ENCODE data around the gene SAPCD2. TPM values are rescaled to one million over a fixed set of nuclear protein-coding genes. Genes with fewer than 3 reads are reported as not detected.

The SAPCD2 gene
- polyA plus RNA-seq, 1 donor (not counting 4 experiments of a cell fraction or from before 2014, with no cell fraction given) = 1.6 TPM

- Histone ChIP-seq H3K9ac (ENCODE audit: control insufficient read depth, extremely low read depth, insufficient read depth, low read length) (no peak overlapping the region), H3K36me3 (ENCODE audit: control insufficient read depth in 2 of 2, extremely low read depth in 1 of 2, insufficient read depth in 2 of 2, low read length in 2 of 2) (peaks cover 0 to 4% of the 10 kb centered on the region in 2 experiments), H3K9me3 (ENCODE audit: control insufficient read depth, low read depth, low read length) (no peaks in the 10 kb centered on the region), H3K79me2 (ENCODE audit: control insufficient read depth, insufficient read depth, low read length) (peaks cover 2% of the 10 kb centered on the region), H3K4me1 (ENCODE audit: control insufficient read depth, extremely low read depth, insufficient read depth, low read length) (peaks cover 8% of the 10 kb centered on the region), H4K20me1 (ENCODE audit: control insufficient read depth, extremely low read depth, insufficient read depth, low read length) (peaks cover 4% of the 10 kb centered on the region), H3K27me3 (ENCODE audit: control insufficient read depth, extremely low read depth, insufficient read depth, low read length) (peaks cover 11% of the 10 kb centered on the region), H3K4me2 (ENCODE audit: control insufficient read depth, extremely low read depth, insufficient read depth, low read depth, low read length) (no peak overlapping the region), H3K4me3 (ENCODE audit: control insufficient read depth in 2 of 3, extremely low read depth in 1 of 3, insufficient read depth in 2 of 3, low read depth in 1 of 3, low read length in 3 of 3) (no peak overlapping the region), H2AFZ (ENCODE audit: control insufficient read depth, low read length) (no peak overlapping the region), H3K27ac (ENCODE audit: control insufficient read depth, insufficient read depth, low read length) (no peak overlapping the region), H3K9me1 (ENCODE audit: control insufficient read depth, extremely low read depth, insufficient read depth, low read length) (no peaks in the 10 kb centered on the region)
- no peak for TF ChIP-seq EZH2 (IDR thresholded peaks at IDR 0.05; ENCODE audit: low read length)
- no peak for TF ChIP-seq CTCF (optimal IDR thresholded peaks at IDR 0.05 in 1 of 3, IDR thresholded peaks at IDR 0.05 in 1 of 3, conservative IDR thresholded peaks at IDR 0.05 in 1 of 3; ENCODE audit: extremely low read depth in 1 of 3, insufficient read depth in 2 of 3, low read length in 3 of 3)
- no peak for DNase-seq (ENCODE audit: low read depth, low spot score)
- dilution Hi-C loops (cut with MboI; ENCODE audit: extremely low pct_ligation_motif_present, low sequenced_read_pairs) = no loop called here
- no peak for FAIRE-seq
Measured at GRCh38 chr9:137039611-137040366, 30.6 kb downstream of the SAPCD2 start.

GRCh38 chr9:137038916-137039315 is 31.4 kb downstream of the SAPCD2 start:
- H3K9me3 ChIP-seq (ENCODE audit: control insufficient read depth, low read depth, low read length) = no peaks in the 10 kb centered on the region
- H3K79me2 ChIP-seq (ENCODE audit: control insufficient read depth, insufficient read depth, low read length) = no peaks in the 10 kb centered on the region
- DNase-seq (ENCODE audit: low read depth, low spot score) (no peak), FAIRE-seq (no peak)
- no peak overlapping the region for H3K4me2 ChIP-seq (ENCODE audit: control insufficient read depth, extremely low read depth, insufficient read depth, low read depth, low read length)
- H3K9me1 ChIP-seq (ENCODE audit: control insufficient read depth, extremely low read depth, insufficient read depth, low read length) = no peaks in the 10 kb centered on the region
- peaks cover 2% of the 10 kb centered on the region for H3K27me3 ChIP-seq (ENCODE audit: control insufficient read depth, extremely low read depth, insufficient read depth, low read length)
- no peak overlapping the region for H3K9ac ChIP-seq (ENCODE audit: control insufficient read depth, extremely low read depth, insufficient read depth, low read length)
- H3K4me1 ChIP-seq (ENCODE audit: control insufficient read depth, extremely low read depth, insufficient read depth, low read length) = peaks cover 3% of the 10 kb centered on the region
- no peaks in the 10 kb centered on the region for H4K20me1 ChIP-seq (ENCODE audit: control insufficient read depth, extremely low read depth, insufficient read depth, low read length)
- H3K4me3 ChIP-seq (ENCODE audit: control insufficient read depth in 2 of 3, extremely low read depth in 1 of 3, insufficient read depth in 2 of 3, low read depth in 1 of 3, low read length in 3 of 3) = no peak overlapping the region
- H3K27ac ChIP-seq (ENCODE audit: control insufficient read depth, insufficient read depth, low read length) = no peak overlapping the region
- dilution Hi-C loops (cut with MboI; ENCODE audit: extremely low pct_ligation_motif_present, low sequenced_read_pairs) = no loop called here
- H3K36me3 ChIP-seq (ENCODE audit: control insufficient read depth in 2 of 2, extremely low read depth in 1 of 2, insufficient read depth in 2 of 2, low read length in 2 of 2) = peaks cover 0 to 4% of the 10 kb centered on the region in 2 experiments
- no peak overlapping the region for H2AFZ ChIP-seq (ENCODE audit: control insufficient read depth, low read length)
- TF ChIP-seq CTCF (optimal IDR thresholded peaks at IDR 0.05 in 1 of 3, IDR thresholded peaks at IDR 0.05 in 1 of 3, conservative IDR thresholded peaks at IDR 0.05 in 1 of 3; ENCODE audit: extremely low read depth in 1 of 3, insufficient read depth in 2 of 3, low read length in 3 of 3) = no peak
- TF ChIP-seq EZH2 (IDR thresholded peaks at IDR 0.05; ENCODE audit: low read length) = no peak
